Left lung (tissue), 10 donors: ENCODE measurements around the gene SH3PXD2A. TPM values are rescaled to one million over a fixed set of nuclear protein-coding genes. Genes with fewer than 3 reads are reported as not detected.
A peak's percentile ranks its signal among the peaks of the same experiment; 100 is the strongest.

ENCODE experiments used
- ATAC-seq: fragments of 200-7000 bp; cut with Tn5 transposase; one replicate; pipeline ENCODE4 v1.9.1; 2020; ENCODE audit warnings: moderate library complexity
- DNase-seq, 4 donors: peaks; one replicate each; pipeline ENCODE4 v3.0.0-alpha.2; 2013 to 2020
- H3K27ac ChIP-seq, 2 donors: fragments of 200-600 bp; sonication (generic) in 1 of 2; one replicate each; pipeline versions ENCODE4 v1.5.0 to v1.8.0; 2020 to 2021
- H3K27me3 ChIP-seq, 2 donors: fragments of 200-600 bp; sonication (generic) in 1 of 2; one replicate each; pipeline versions ENCODE4 v1.5.0 to v1.8.0; 2020 to 2021
- H3K36me3 ChIP-seq, 2 donors: fragments of 200-600 bp; sonication (generic) in 1 of 2; one replicate each; pipeline versions ENCODE4 v1.5.0 to v1.8.0; 2020 to 2021
- H3K4me1 ChIP-seq, 2 donors: fragments of 200-600 bp; one replicate each; pipeline ENCODE4 v1.8.0; 2021
- H3K4me3 ChIP-seq, 2 donors: fragments of 200-600 bp; sonication (generic) in 1 of 2; one replicate each; pipeline versions ENCODE4 v1.5.0 to v1.8.0; 2020 to 2021; ENCODE audit warnings: mild to moderate bottlenecking in 1 of 2
- H3K9me3 ChIP-seq, 2 donors: fragments of 200-600 bp; sonication (generic) in 1 of 2; one replicate each; pipeline versions ENCODE4 v1.5.0 to v1.8.0; 2020 to 2021
- CTCF ChIP-seq, 2 donors: fragments of 200-600 bp; sonication (generic) in 1 of 2; IDR thresholded peaks; one replicate each; pipeline versions ENCODE4 v1.5.0 to v1.8.0; 2021; ENCODE audit warnings: antibody characterized with exemption in 2 of 2
- intact Hi-C, 2 donors: fragments of 100-400 bp; cut with DNase I; formaldehyde crosslinking; loops; one replicate each; pipeline versions ENCODE4 v1.11.2 to v1.14.2; 2022
- polyA plus RNA-seq, 6 donors: library from polyadenylated mRNA; unstranded; fragments of 120-200 nt; gene quantifications; one replicate each; pipeline ENCODE4 v1.2.1, GENCODE V29; 2013; ENCODE audit not compliant: insufficient read length in 6 of 6
- total RNA-seq, 2 donors: library from RNA; stranded (reverse); fragmentation: NEBNext Ultra II Directional; extraction: Animal tissue kit (Norgen Biotek cat#: 25700); gene quantifications; one replicate each; pipeline ENCODE4 v1.2.1, GENCODE V29; 2021
- donor health status: DM: no; HTN: yes; CAD: no.
- donor health status: DM: no; HTN: no; CAD: no.

The SH3PXD2A gene
- total and polyA plus RNA-seq, 8 donors = 44.8 to 117 (median 91.7) TPM

GRCh38 chr10:103756277-103756869 is 99.0 kb downstream of the SH3PXD2A start:
- Histone ChIP-seq H3K36me3 (no peaks in the 10 kb centered on the region), H3K4me3 (no peak overlapping the region), H3K4me1 (peaks cover 34 to 50% of the 10 kb centered on the region in 2 donors), H3K9me3 (peaks cover 0 to 7% of the 10 kb centered on the region in 2 donors), H3K27ac (no peak overlapping the region), H3K27me3 (no peaks in the 10 kb centered on the region)
- ATAC-seq = no peak
- intact Hi-C loops = no loop called here
- TF ChIP-seq CTCF (IDR thresholded peaks at IDR 0.05) = no peak
- DNase-seq = no peak

DNA sequence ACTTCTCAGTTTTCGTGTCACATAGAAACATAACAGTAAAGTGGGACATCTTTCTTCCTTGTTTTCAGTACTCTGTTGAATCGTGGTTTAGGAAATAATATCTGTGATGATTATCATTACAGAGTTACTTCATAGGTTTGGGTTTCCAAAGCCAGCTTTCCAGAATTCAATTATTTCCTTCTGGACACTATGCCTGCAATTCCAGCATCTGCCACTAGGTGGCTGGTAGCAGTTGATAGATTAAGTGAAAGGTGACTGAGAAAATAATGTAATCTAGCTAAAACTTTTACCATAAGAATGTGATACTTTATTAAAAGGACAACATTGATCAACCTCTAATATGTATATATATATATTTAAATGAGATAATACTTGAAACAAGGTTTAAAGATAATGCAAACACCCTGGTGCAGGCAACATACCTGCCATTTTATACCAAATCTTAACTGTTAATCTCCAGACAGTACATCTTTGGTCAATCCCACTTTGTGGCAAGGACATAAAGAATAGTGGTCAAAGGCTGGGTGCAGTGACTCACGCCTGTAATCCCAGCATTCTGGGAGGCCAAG is 102.6 kb downstream of the SH3PXD2A start:
- no peak overlapping the region for H3K27ac ChIP-seq
- H3K9me3 ChIP-seq = peaks cover 0 to 7% of the 10 kb centered on the region in 2 donors
- no peak overlapping the region for H3K4me3 ChIP-seq
- peak; percentile 80 to 83 for TF ChIP-seq CTCF (IDR thresholded peaks at IDR 0.05)
- intact Hi-C loops = no loop called here
- H3K36me3 ChIP-seq = no peaks in the 10 kb centered on the region
- DNase-seq (no peak), ATAC-seq (no peak)
- no peaks in the 10 kb centered on the region for H3K27me3 ChIP-seq
- peaks cover 6 to 17% of the 10 kb centered on the region in 2 donors for H3K4me1 ChIP-seq

DNA sequence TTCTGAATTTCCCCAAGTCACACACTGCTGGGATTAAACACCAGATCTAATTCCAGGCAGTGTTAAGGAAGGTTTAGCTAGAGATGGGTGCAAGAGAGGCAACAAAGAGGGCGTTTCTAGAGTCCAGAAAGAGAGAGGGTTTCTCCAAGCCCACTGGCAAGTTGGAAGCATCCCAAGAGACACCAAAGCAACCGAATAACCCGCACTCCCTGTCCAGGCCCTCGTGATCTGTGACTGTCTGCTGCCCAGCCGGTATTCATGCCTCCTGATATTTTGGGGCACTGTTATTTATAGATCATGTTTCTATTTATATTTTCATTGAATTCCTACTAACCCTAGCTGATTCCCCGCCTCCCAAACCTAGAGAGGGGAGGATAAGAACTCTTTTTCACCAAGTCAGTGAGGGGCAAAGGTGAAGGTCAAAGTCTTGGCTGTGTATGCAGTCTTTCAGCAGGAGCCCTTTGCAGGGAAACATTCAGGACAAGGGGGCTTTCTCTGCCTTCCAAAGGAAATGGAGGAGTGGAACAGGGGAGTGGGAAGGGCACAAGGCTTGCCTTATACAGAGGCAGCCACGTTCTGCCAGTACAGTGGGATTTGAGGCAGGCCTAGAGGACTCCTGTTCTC is 103.6 kb downstream of the SH3PXD2A start:
- TF ChIP-seq CTCF (IDR thresholded peaks at IDR 0.05) = no peak
- no peak overlapping the region for H3K4me3 ChIP-seq
- DNase-seq (no peak), ATAC-seq (no peak)
- peaks cover 0 to 7% of the 10 kb centered on the region in 2 donors for H3K4me1 ChIP-seq
- intact Hi-C loops = no loop called here
- no peaks in the 10 kb centered on the region for H3K36me3 ChIP-seq
- no peak overlapping the region for H3K27ac ChIP-seq
- no peaks in the 10 kb centered on the region for H3K27me3 ChIP-seq
- H3K9me3 ChIP-seq = peaks cover 0 to 7% of the 10 kb centered on the region in 2 donors

DNA sequence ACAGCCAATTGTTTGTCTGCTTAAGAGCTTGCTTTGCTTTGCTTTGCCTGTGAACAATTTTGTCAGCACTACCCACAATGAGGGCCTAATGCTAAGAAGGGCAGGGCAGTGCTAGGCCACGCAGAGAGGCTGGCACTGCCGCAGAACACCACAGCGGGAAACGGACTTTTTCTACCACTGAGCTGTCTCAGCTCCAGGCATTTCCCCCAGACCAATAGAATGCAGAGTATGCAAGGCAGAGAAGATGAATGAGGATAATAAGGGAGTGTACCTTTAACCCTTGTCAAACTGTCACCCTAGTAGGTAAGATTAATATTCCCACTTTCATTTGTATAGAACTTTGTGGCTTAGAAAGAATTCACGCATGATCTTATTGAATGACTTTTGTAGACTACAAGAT is 104.5 kb downstream of the SH3PXD2A start:
- Histone ChIP-seq H3K4me3 (no peak overlapping the region), H3K27ac (no peak overlapping the region), H3K36me3 (no peaks in the 10 kb centered on the region), H3K9me3 (peaks cover 0 to 7% of the 10 kb centered on the region in 2 donors), H3K4me1 (peaks cover 0 to 5% of the 10 kb centered on the region in 2 donors), H3K27me3 (no peaks in the 10 kb centered on the region)
- DNase-seq (no peak), ATAC-seq (no peak)
- no peak for TF ChIP-seq CTCF (IDR thresholded peaks at IDR 0.05)
- intact Hi-C loops = no loop called here

GRCh38 chr10:103749779-103750178 is 105.6 kb downstream of the SH3PXD2A start:
- H3K9me3 ChIP-seq = peaks cover 0 to 7% of the 10 kb centered on the region in 2 donors
- no peak overlapping the region for H3K4me3 ChIP-seq
- H3K36me3 ChIP-seq = no peaks in the 10 kb centered on the region
- no peak overlapping the region for H3K27ac ChIP-seq
- no peaks in the 10 kb centered on the region for H3K27me3 ChIP-seq
- intact Hi-C loops = no loop called here
- peaks cover 0 to 9% of the 10 kb centered on the region in 2 donors for H3K4me1 ChIP-seq
- DNase-seq = no peak
- TF ChIP-seq CTCF (IDR thresholded peaks at IDR 0.05) = no peak
- ATAC-seq = no peak
